MM.1S (cell line): ENCODE data around the gene SIRPA.

Experiments used
- DNase-seq: peaks from one replicate; pipeline ENCODE4 v3.0.0-alpha.2; 2015
- H2AFZ ChIP-seq: fragments of 300-600 bp; sonication (generic); 2 replicates; pipeline ENCODE4 v1.6.0; 2016; ENCODE audit warnings: antibody characterized with exemption, low read length
- H3F3A ChIP-seq: fragments of 300-600 bp; sonication (generic); 2 replicates; pipeline ENCODE4 v1.6.1; 2016; ENCODE audit warnings: mild to moderate bottlenecking, antibody characterized with exemption, low read length, moderate library complexity, mixed read lengths; ENCODE audit not compliant: insufficient read depth
- H3K27ac ChIP-seq: fragments of 300-600 bp; sonication (generic); 2 replicates; pipeline ENCODE4 v1.5.1; 2016; ENCODE audit warnings: mild to moderate bottlenecking, low read length
- H3K27me3 ChIP-seq: fragments of 300-600 bp; sonication (generic); replicated peaks from 2 replicates; pipeline ENCODE4 v1.6.0; 2016; ENCODE audit warnings: low read length; ENCODE audit not compliant: insufficient read depth
- H3K36me3 ChIP-seq: fragments of 300-600 bp; sonication (generic); replicated peaks from 2 replicates; pipeline ENCODE4 v1.6.1; 2016; ENCODE audit warnings: mild to moderate bottlenecking, low read length, mixed read lengths; ENCODE audit not compliant: insufficient read depth
- H3K4me1 ChIP-seq: fragments of 300-600 bp; sonication (generic); 2 replicates; pipeline ENCODE4 v1.6.1; 2016; ENCODE audit warnings: low read length, mixed read lengths
- H3K4me2 ChIP-seq: fragments of 300-600 bp; sonication (generic); 2 replicates; pipeline ENCODE4 v1.6.0; 2016; ENCODE audit warnings: low read depth, low read length
- H3K4me3 ChIP-seq: fragments of 300-600 bp; sonication (generic); 2 replicates; pipeline ENCODE4 v1.5.1; 2016; ENCODE audit warnings: low read length, mixed read lengths
- H3K79me2 ChIP-seq: fragments of 300-600 bp; sonication (generic); 2 replicates; pipeline ENCODE4 v1.6.1; 2016; ENCODE audit warnings: mixed run types, low read length, mixed read lengths
- H3K9ac ChIP-seq: fragments of 300-600 bp; sonication (generic); 2 replicates; pipeline ENCODE4 v1.6.1; 2016; ENCODE audit warnings: low read length, mixed read lengths
- H3K9me2 ChIP-seq: fragments of 300-600 bp; sonication (generic); replicated peaks from 2 replicates; pipeline ENCODE4 v1.6.1; 2016; ENCODE audit warnings: mild to moderate bottlenecking, low read length, mixed read lengths; ENCODE audit not compliant: insufficient read depth
- H3K9me3 ChIP-seq: fragments of 300-600 bp; sonication (generic); replicated peaks from 2 replicates; pipeline ENCODE4 v1.6.1; 2016; ENCODE audit warnings: mild to moderate bottlenecking, low read length, mixed read lengths; ENCODE audit not compliant: insufficient read depth
- H4K20me1 ChIP-seq: fragments of 300-600 bp; sonication (generic); 2 replicates; pipeline ENCODE4 v1.6.1; 2016; ENCODE audit warnings: mild to moderate bottlenecking, low read length, moderate library complexity, mixed read lengths; ENCODE audit not compliant: insufficient read depth
- CTCF ChIP-seq: fragments of 300-600 bp; sonication (generic); IDR thresholded peaks from 2 replicates; pipeline ENCODE4 v1.5.1; 2016; ENCODE audit warnings: antibody characterized with exemption, low read length, mixed read lengths
- EZH2 ChIP-seq: fragments of 300-600 bp; sonication (generic); optimal IDR thresholded peaks from 2 replicates; pipeline ENCODE3; 2017; ENCODE audit warnings: low read depth, mild to moderate bottlenecking, antibody characterized with exemption, low read length, mixed read lengths
- EZH2phosphoT487 ChIP-seq: fragments of 300-600 bp; sonication (generic); IDR thresholded peaks from 2 replicates; pipeline ENCODE4 v1.6.1; 2018; ENCODE audit warnings: antibody characterized with exemption, low read length

SIRPA gene

GRCh38 chr20:1866834-1867233 is 28.4 kb upstream of the SIRPA start:
- Histone ChIP-seq H3K36me3 (no peaks in the 10 kb centered on the region), H2AFZ (no peak overlapping the region), H3K27ac (no peak overlapping the region), H3K9ac (no peak overlapping the region), H4K20me1 (no peaks in the 10 kb centered on the region), H3K4me1 (no peaks in the 10 kb centered on the region), H3K4me3 (no peak overlapping the region), H3K9me2 (no peaks in the 10 kb centered on the region), H3K79me2 (no peaks in the 10 kb centered on the region), H3K9me3 (no peaks in the 10 kb centered on the region), H3K4me2 (no peak overlapping the region), H3F3A (no peaks in the 10 kb centered on the region), H3K27me3 (no peaks in the 10 kb centered on the region)
- no peak for DNase-seq
- TF ChIP-seq CTCF (no peak), EZH2phosphoT487 (no peak), EZH2 (no peak)

- Histone ChIP-seq H3K27ac (no peak overlapping the region), H3K36me3 (no peaks in the 10 kb centered on the region), H2AFZ (no peak overlapping the region), H3K4me3 (no peak overlapping the region), H3K4me1 (no peaks in the 10 kb centered on the region), H3K9ac (no peak overlapping the region), H3K4me2 (no peak overlapping the region), H3K79me2 (no peaks in the 10 kb centered on the region), H4K20me1 (no peaks in the 10 kb centered on the region), H3F3A (no peaks in the 10 kb centered on the region), H3K27me3 (no peaks in the 10 kb centered on the region), H3K9me2 (no peaks in the 10 kb centered on the region), H3K9me3 (no peaks in the 10 kb centered on the region)
- no peak for TF ChIP-seq CTCF
- TF ChIP-seq EZH2, result no peak
- no peak for TF ChIP-seq EZH2phosphoT487
- no peak for DNase-seq
These were observed 27.5 kb upstream of the SIRPA start for GRCh38 chr20:1867495-1868260.

- Histone ChIP-seq H3K4me1 (no peaks in the 10 kb centered on the region), H2AFZ (no peak overlapping the region), H3F3A (no peaks in the 10 kb centered on the region), H3K9ac (no peak overlapping the region), H3K9me2 (no peaks in the 10 kb centered on the region), H3K4me3 (no peak overlapping the region), H3K9me3 (no peaks in the 10 kb centered on the region), H3K4me2 (no peak overlapping the region), H3K27me3 (no peaks in the 10 kb centered on the region), H3K27ac (no peak overlapping the region), H3K79me2 (no peaks in the 10 kb centered on the region), H4K20me1 (no peaks in the 10 kb centered on the region), H3K36me3 (no peaks in the 10 kb centered on the region)
- no peak for TF ChIP-seq EZH2
- TF ChIP-seq CTCF, result no peak
- TF ChIP-seq EZH2phosphoT487, result no peak
- DNase-seq, result no peak
These were observed 26.4 kb upstream of the SIRPA start for GRCh38 chr20:1868856-1869255.
